SK-N-SH (cell line): Measurements from ENCODE around the gene JAML. TPM values are rescaled to one million over a fixed set of nuclear protein-coding genes. Genes with fewer than 3 reads are reported as not detected.

Experiments
- CTCF ChIA-PET: fragments of 300-600, 350-600 bp; formaldehyde crosslinking; extraction: SDS; loops from one replicate; lab custom pipeline; 2021; lab: Yijun Ruan, JAX
- POLR2A ChIA-PET: fragments of 350-600 bp; sonication (Branson Sonifier 250); formaldehyde crosslinking; extraction: SDS; loops from one replicate; lab custom pipeline; 2020; ENCODE audit warnings: antibody characterized with exemption, inconsistent platforms; lab: Yijun Ruan, JAX
- DNase-seq: peaks from one replicate; pipeline ENCODE4 v3.0.0; 2012
- H2AFZ ChIP-seq: fragments of 200-600 bp; sonication (generic); 2 replicates; pipeline ENCODE4 v1.8.1; 2016; ENCODE audit warnings: antibody characterized with exemption, mild to moderate bottlenecking, low read depth
- H3F3A ChIP-seq: fragments of 200-600 bp; sonication (generic); replicated peaks from 2 replicates; pipeline ENCODE3; 2016; ENCODE audit warnings: antibody characterized with exemption, mild to moderate bottlenecking; ENCODE audit not compliant: insufficient read depth
- H3K27ac ChIP-seq, 2 experiments: fragments of 200-500 bp in 1 of 2; fragments of 200-600 bp in 1 of 2; sonication (Bioruptor generic) in 1 of 2; sonication (generic), shearing (Covaris generic) in 1 of 2; 2 replicates each; pipeline versions ENCODE4 v1.5.1 to v1.6.1; 2014 to 2016; ENCODE audit warnings: low read depth in 2 of 2, inconsistent platforms in 1 of 2, low read length in 1 of 2, mild to moderate bottlenecking in 1 of 2, mixed read lengths in 1 of 2
- H3K27me3 ChIP-seq: fragments of 200-600 bp; sonication (generic), shearing (Covaris generic); 2 replicates; pipeline ENCODE4 v1.6.1; 2016; ENCODE audit warnings: mixed run types; ENCODE audit not compliant: insufficient read depth
- H3K36me3 ChIP-seq, 2 experiments: fragments of 200-500 bp in 1 of 2; fragments of 200-600 bp in 1 of 2; sonication (Bioruptor generic) in 1 of 2; sonication (generic) in 1 of 2; replicated peaks in 1 of 2; 2 replicates each; pipeline versions ENCODE3 to v1.5.1; 2014 to 2016; ENCODE audit warnings: low read length in 1 of 2, mild to moderate bottlenecking in 1 of 2; ENCODE audit not compliant: insufficient read depth in 2 of 2, control insufficient read depth in 1 of 2
- H3K4me1 ChIP-seq, 2 experiments: fragments of 200-500 bp in 1 of 2; fragments of 200-600 bp in 1 of 2; sonication (Bioruptor generic) in 1 of 2; sonication (generic), shearing (Covaris generic) in 1 of 2; 2 replicates each; pipeline versions ENCODE4 v1.5.1 to v1.6.1; 2014 to 2016; ENCODE audit warnings: low read depth in 1 of 2, low read length in 1 of 2, mixed run types in 1 of 2; ENCODE audit not compliant: insufficient read depth in 2 of 2, control insufficient read depth in 1 of 2
- H3K4me2 ChIP-seq: fragments of 200-600 bp; sonication (generic), shearing (Covaris generic); 2 replicates; pipeline ENCODE4 v1.6.1; 2017; ENCODE audit warnings: mixed run types
- H3K4me3 ChIP-seq, 2 experiments: fragments of 200-500 bp in 1 of 2; fragments of 200-600 bp in 1 of 2; sonication (Bioruptor generic) in 1 of 2; sonication (generic), shearing (Covaris generic) in 1 of 2; 2 replicates each; pipeline versions ENCODE4 v1.5.1 to v1.8.1; 2014 to 2016; ENCODE audit warnings: low read depth in 2 of 2, inconsistent platforms in 1 of 2, low read length in 1 of 2, mild to moderate bottlenecking in 1 of 2, mixed read lengths in 1 of 2, moderate library complexity in 1 of 2
- H3K79me2 ChIP-seq: fragments of 200-600 bp; sonication (generic); 2 replicates; pipeline ENCODE4 v1.8.1; 2017; ENCODE audit warnings: mild to moderate bottlenecking; ENCODE audit not compliant: insufficient read depth
- H3K9ac ChIP-seq: fragments of 200-600 bp; sonication (generic); 2 replicates; pipeline ENCODE4 v1.6.1; 2017; ENCODE audit warnings: mixed run types
- H3K9me2 ChIP-seq: fragments of 200-600 bp; sonication (generic); 2 replicates; pipeline ENCODE4 v1.6.1; 2017; ENCODE audit warnings: mixed run types
- H3K9me3 ChIP-seq: fragments of 200-600 bp; sonication (generic); 2 replicates; pipeline ENCODE4 v1.6.1; 2017; ENCODE audit warnings: mixed run types, mild to moderate bottlenecking, moderate library complexity
- H4K20me1 ChIP-seq: fragments of 200-600 bp; sonication (generic); 2 replicates; pipeline ENCODE4 v1.6.1; 2017; ENCODE audit warnings: mild to moderate bottlenecking, mixed run types; ENCODE audit not compliant: insufficient read depth
- CHD2 ChIP-seq: fragments of 150-350 bp; IDR thresholded peaks from 2 replicates; pipeline ENCODE4 v1.6.1; 2018; ENCODE audit warnings: low read length; ENCODE audit not compliant: partially characterized antibody
- ELF1 ChIP-seq: IDR thresholded peaks from 2 replicates; pipeline ENCODE4 v1.4.0; 2012
- EP300 ChIP-seq, 2 experiments: IDR thresholded peaks; 2 replicates each; pipeline versions ENCODE4 v1.4.0 to v1.6.1; 2012; ENCODE audit warnings: borderline replicate concordance in 1 of 2, low read depth in 1 of 2, low read length in 1 of 2
- EZH2phosphoT487 ChIP-seq: fragments of 200-600 bp; sonication (generic); IDR thresholded peaks from 2 replicates; pipeline ENCODE4 v1.6.1; 2017; ENCODE audit warnings: low read depth, mixed run types, mild to moderate bottlenecking, antibody characterized with exemption, moderate library complexity, borderline replicate concordance
- FOSL2 ChIP-seq: IDR thresholded peaks from 2 replicates; pipeline ENCODE4 v1.4.0; 2012; ENCODE audit warnings: low read depth, mild to moderate bottlenecking, moderate library complexity, borderline replicate concordance
- FOXJ3 ChIP-seq: sonication (generic); formaldehyde crosslinking; IDR thresholded peaks from 2 replicates; pipeline ENCODE4 v1.5.1; 2020; ENCODE audit warnings: mild to moderate bottlenecking, missing genetic modification reagents
- FOXM1 ChIP-seq: IDR thresholded peaks from 2 replicates; pipeline ENCODE4 v1.4.0; 2012; ENCODE audit warnings: low read depth, mild to moderate bottlenecking
- JUND ChIP-seq: IDR thresholded peaks from 2 replicates; pipeline ENCODE4 v1.4.0; 2012
- MAX ChIP-seq: IDR thresholded peaks from 2 replicates; pipeline ENCODE4 v1.4.0; 2012; ENCODE audit warnings: low read depth
- MEF2A ChIP-seq: IDR thresholded peaks from 2 replicates; pipeline ENCODE4 v1.4.0; 2012; ENCODE audit warnings: low read depth, borderline replicate concordance
- MXI1 ChIP-seq: IDR thresholded peaks from 2 replicates; pipeline ENCODE4 v1.6.1; 2012; ENCODE audit warnings: mild to moderate bottlenecking, low read depth, low read length, improper control_type of control experiment
- NFIC ChIP-seq: IDR thresholded peaks from 2 replicates; pipeline ENCODE4 v1.4.0; 2012; ENCODE audit warnings: borderline replicate concordance
- NRF1 ChIP-seq: IDR thresholded peaks from 2 replicates; pipeline ENCODE4 v1.6.1; 2012; ENCODE audit warnings: low read depth, mild to moderate bottlenecking, low read length
- POLR2AphosphoS5 ChIP-seq: IDR thresholded peaks from 2 replicates; pipeline ENCODE4 v1.6.1; 2012; ENCODE audit warnings: low read depth, low read length
- RCOR1 ChIP-seq: fragments of 150-350 bp; IDR thresholded peaks from 2 replicates; pipeline ENCODE4 v1.6.1; 2017; ENCODE audit warnings: antibody characterized with exemption, low read length
- RXRA ChIP-seq: IDR thresholded peaks from 2 replicates; pipeline ENCODE4 v1.4.0; 2012; ENCODE audit warnings: low read depth, mild to moderate bottlenecking, borderline replicate concordance
- SIN3A ChIP-seq: IDR thresholded peaks from 2 replicates; pipeline ENCODE4 v1.6.1; 2012; ENCODE audit warnings: low read depth, mild to moderate bottlenecking, low read length, moderate library complexity, borderline replicate concordance
- TAF1 ChIP-seq: IDR thresholded peaks from 2 replicates; pipeline ENCODE4 v1.6.1; 2012; ENCODE audit warnings: low read depth, mild to moderate bottlenecking, low read length, moderate library complexity, borderline replicate concordance
- TEAD4 ChIP-seq: IDR thresholded peaks from 2 replicates; pipeline ENCODE4 v1.4.0; 2012; ENCODE audit warnings: mild to moderate bottlenecking, borderline replicate concordance; ENCODE audit not compliant: insufficient read depth
- YY1 ChIP-seq: IDR thresholded peaks from 2 replicates; pipeline ENCODE4 v1.4.0; 2012; ENCODE audit warnings: low read depth, mild to moderate bottlenecking
- WGBS: methylation state at CpG from one replicate; pipeline ENCODE4 v1.1.6; 2017; ENCODE audit warnings: low lambda C conversion rate; 5-methylcytosine and 5-hydroxymethylcytosine counted together
- polyA plus RNA-seq, 3 experiments: library from polyadenylated mRNA; depleted of rRNA; stranded (reverse); fragments of >200 nt; gene quantifications; 2 replicates each; pipeline ENCODE4 v1.2.3, GENCODE V29; 2012
- TF ChIP-seq, protein P1 (sequence below): IDR thresholded peaks from 2 replicates; pipeline ENCODE4; 2012
- TF ChIP-seq, protein P2 (sequence below): fragments of 150-350 bp; IDR thresholded peaks from 2 replicates; pipeline ENCODE4 v1.6.1; 2017; ENCODE audit warnings: antibody characterized with exemption, low read length, low read depth, borderline replicate concordance
- TF ChIP-seq, protein P3 (sequence below): IDR thresholded peaks from 2 replicates; pipeline ENCODE4 v1.4.0; 2012; ENCODE audit warnings: low read depth, borderline replicate concordance
- TF ChIP-seq, protein P4 (sequence below): fragments of 200-600 bp; sonication (generic); IDR thresholded peaks from 2 replicates; pipeline ENCODE4 v1.6.1; 2017; ENCODE audit warnings: antibody characterized with exemption, mild to moderate bottlenecking, moderate library complexity

The JAML gene
- polyA plus RNA-seq, 1 of the 3 experiments (the other 2 are of a cell fraction) = not detected

- H3K4me2 ChIP-seq = no peak overlapping the region
- POLR2A ChIA-PET = no interaction called here
- no peak overlapping the region for H3K9ac ChIP-seq
These were observed 11.0 kb downstream of the JAML start for GRCh38 chr11:118213781-118214180.

DNA sequence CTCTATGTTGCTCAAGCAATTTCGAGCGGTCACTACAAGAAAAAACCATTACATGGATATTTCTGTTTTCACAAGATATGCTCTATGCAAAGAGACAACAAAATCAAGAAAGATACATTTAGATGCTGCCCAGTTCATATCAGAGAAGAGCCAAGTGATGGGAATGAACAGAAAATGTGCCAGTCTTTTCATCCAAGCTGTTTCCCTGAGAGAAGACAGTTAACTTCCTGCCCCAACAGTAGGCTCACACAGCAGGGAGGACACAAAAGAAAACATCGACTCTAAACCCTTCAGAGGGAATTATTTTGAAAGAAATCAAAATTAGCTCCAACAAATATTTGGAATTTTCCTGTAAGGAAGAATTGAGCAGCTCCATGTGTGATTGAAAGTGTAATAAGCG lies 11.6 kb downstream of the JAML start:
- no peak for DNase-seq
- Histone ChIP-seq H3K36me3 (no peaks in the 10 kb centered on the region), H3K4me1 (no peaks in the 10 kb centered on the region), H3K27ac (no peak overlapping the region), H3K27me3 (peaks cover 69% of the 10 kb centered on the region), H3K9me2 (no peaks in the 10 kb centered on the region), H3K4me3 (no peak overlapping the region), H3F3A (no peaks in the 10 kb centered on the region), H3K79me2 (no peaks in the 10 kb centered on the region), H4K20me1 (no peaks in the 10 kb centered on the region), H3K4me2 (no peak overlapping the region), H2AFZ (no peak overlapping the region), H3K9ac (no peak overlapping the region), H3K9me3 (no peaks in the 10 kb centered on the region)
- no peak for TF ChIP-seq SIN3A
- TF ChIP-seq TEAD4 = no peak
- TF ChIP-seq MEF2A = no peak
- TF ChIP-seq, protein P1, sequence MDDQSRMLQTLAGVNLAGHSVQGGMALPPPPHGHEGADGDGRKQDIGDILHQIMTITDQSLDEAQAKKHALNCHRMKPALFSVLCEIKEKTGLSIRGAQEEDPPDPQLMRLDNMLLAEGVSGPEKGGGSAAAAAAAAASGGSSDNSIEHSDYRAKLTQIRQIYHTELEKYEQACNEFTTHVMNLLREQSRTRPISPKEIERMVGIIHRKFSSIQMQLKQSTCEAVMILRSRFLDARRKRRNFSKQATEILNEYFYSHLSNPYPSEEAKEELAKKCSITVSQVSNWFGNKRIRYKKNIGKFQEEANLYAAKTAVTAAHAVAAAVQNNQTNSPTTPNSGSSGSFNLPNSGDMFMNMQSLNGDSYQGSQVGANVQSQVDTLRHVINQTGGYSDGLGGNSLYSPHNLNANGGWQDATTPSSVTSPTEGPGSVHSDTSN = no peak
- TF ChIP-seq NRF1 = no peak
- no peak for TF ChIP-seq TAF1
- TF ChIP-seq, protein P2, sequence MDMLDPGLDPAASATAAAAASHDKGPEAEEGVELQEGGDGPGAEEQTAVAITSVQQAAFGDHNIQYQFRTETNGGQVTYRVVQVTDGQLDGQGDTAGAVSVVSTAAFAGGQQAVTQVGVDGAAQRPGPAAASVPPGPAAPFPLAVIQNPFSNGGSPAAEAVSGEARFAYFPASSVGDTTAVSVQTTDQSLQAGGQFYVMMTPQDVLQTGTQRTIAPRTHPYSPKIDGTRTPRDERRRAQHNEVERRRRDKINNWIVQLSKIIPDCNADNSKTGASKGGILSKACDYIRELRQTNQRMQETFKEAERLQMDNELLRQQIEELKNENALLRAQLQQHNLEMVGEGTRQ = no peak
- no peak for TF ChIP-seq ELF1
- TF ChIP-seq POLR2AphosphoS5 = no peak
- no peak for TF ChIP-seq EP300 (IDR thresholded peaks at IDR 0.05; ENCODE audit: borderline replicate concordance in 1 of 2, low read depth in 1 of 2, low read length in 1 of 2)
- TF ChIP-seq EZH2phosphoT487 = no peak
- TF ChIP-seq MXI1 = no peak
- TF ChIP-seq MAX = no peak
- no peak for TF ChIP-seq CHD2
- 16% methylated on average over 4 of the region's 4 CpGs for WGBS
- CTCF ChIA-PET = interaction anchor here (0.6 to 3.6 kb wide), 4 partner anchors 14 to 42 kb away, joined by 3 to 18 read pairs (median 6); partner anchors contain the start of gene SCN2B
- POLR2A ChIA-PET = no interaction called here

More at GRCh38 chr11:118213781-118214180, 11.0 kb downstream of the JAML start:
- H2AFZ ChIP-seq = no peak overlapping the region
- H3K36me3 ChIP-seq = no peaks in the 10 kb centered on the region
- H4K20me1 ChIP-seq = no peaks in the 10 kb centered on the region
- H3K27ac ChIP-seq = no peak overlapping the region
- CTCF ChIA-PET = interaction anchor here (1.2 to 3.6 kb wide), 3 partner anchors 15 to 43 kb away, joined by 3 to 18 read pairs (median 7); no protein-coding TSS in a partner anchor
- peaks cover 72% of the 10 kb centered on the region for H3K27me3 ChIP-seq
- no peak overlapping the region for H3K4me3 ChIP-seq
- no peak for DNase-seq
- no peaks in the 10 kb centered on the region for H3F3A ChIP-seq
- no peaks in the 10 kb centered on the region for H3K9me3 ChIP-seq
- H3K4me1 ChIP-seq = no peaks in the 10 kb centered on the region
- no peak for TF ChIP-seq FOXJ3
- no peak for TF ChIP-seq YY1
- no peak for TF ChIP-seq SIN3A
- no peak for TF ChIP-seq FOSL2
- no peak for TF ChIP-seq RXRA
- no peak for TF ChIP-seq JUND
- TF ChIP-seq, protein P3, sequence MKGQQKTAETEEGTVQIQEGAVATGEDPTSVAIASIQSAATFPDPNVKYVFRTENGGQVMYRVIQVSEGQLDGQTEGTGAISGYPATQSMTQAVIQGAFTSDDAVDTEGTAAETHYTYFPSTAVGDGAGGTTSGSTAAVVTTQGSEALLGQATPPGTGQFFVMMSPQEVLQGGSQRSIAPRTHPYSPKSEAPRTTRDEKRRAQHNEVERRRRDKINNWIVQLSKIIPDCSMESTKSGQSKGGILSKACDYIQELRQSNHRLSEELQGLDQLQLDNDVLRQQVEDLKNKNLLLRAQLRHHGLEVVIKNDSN = no peak
- no peak for TF ChIP-seq NFIC
- no peak for TF ChIP-seq FOXM1
- TF ChIP-seq RCOR1 = no peak
- TF ChIP-seq, protein P4, sequence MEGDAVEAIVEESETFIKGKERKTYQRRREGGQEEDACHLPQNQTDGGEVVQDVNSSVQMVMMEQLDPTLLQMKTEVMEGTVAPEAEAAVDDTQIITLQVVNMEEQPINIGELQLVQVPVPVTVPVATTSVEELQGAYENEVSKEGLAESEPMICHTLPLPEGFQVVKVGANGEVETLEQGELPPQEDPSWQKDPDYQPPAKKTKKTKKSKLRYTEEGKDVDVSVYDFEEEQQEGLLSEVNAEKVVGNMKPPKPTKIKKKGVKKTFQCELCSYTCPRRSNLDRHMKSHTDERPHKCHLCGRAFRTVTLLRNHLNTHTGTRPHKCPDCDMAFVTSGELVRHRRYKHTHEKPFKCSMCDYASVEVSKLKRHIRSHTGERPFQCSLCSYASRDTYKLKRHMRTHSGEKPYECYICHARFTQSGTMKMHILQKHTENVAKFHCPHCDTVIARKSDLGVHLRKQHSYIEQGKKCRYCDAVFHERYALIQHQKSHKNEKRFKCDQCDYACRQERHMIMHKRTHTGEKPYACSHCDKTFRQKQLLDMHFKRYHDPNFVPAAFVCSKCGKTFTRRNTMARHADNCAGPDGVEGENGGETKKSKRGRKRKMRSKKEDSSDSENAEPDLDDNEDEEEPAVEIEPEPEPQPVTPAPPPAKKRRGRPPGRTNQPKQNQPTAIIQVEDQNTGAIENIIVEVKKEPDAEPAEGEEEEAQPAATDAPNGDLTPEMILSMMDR = no peak
- 28% methylated on average over 2 of the region's 2 CpGs for WGBS
- H3K79me2 ChIP-seq = no peaks in the 10 kb centered on the region
- no peaks in the 10 kb centered on the region for H3K9me2 ChIP-seq
